Activated naive CD8-positive, alpha-beta T cell treated with anti-CD3 and anti-CD28 coated beads, Interleukin-2, amount 50 U/mL, for 16 hours (primary cell): ENCODE measurements around the gene PADI4.

Experiments used
- DNase-seq: peaks from one replicate; pipeline ENCODE4 v3.0.0-alpha.2; 2020; ENCODE audit warnings: low read depth, low spot score

PADI4 gene, protein sequence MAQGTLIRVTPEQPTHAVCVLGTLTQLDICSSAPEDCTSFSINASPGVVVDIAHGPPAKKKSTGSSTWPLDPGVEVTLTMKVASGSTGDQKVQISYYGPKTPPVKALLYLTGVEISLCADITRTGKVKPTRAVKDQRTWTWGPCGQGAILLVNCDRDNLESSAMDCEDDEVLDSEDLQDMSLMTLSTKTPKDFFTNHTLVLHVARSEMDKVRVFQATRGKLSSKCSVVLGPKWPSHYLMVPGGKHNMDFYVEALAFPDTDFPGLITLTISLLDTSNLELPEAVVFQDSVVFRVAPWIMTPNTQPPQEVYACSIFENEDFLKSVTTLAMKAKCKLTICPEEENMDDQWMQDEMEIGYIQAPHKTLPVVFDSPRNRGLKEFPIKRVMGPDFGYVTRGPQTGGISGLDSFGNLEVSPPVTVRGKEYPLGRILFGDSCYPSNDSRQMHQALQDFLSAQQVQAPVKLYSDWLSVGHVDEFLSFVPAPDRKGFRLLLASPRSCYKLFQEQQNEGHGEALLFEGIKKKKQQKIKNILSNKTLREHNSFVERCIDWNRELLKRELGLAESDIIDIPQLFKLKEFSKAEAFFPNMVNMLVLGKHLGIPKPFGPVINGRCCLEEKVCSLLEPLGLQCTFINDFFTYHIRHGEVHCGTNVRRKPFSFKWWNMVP

GRCh38 chr1:17307946-17308345 is at the start of gene PADI4:
TSS of gene PADI4 (plus strand) at chr1:17308197. CDS start at chr1:17308223, 26 bp downstream.
- no peak for DNase-seq

- DNase-seq: no peak
These were observed 49.3 kb upstream of the PADI4 start for GRCh38 chr1:17258758-17259130.

- DNase-seq: no peak
These were observed 48.6 kb upstream of the PADI4 start for GRCh38 chr1:17259233-17259873.

GRCh38 chr1:17260264-17260663 is 47.7 kb upstream of the PADI4 start:
- no peak for DNase-seq

GRCh38 chr1:17260738-17261137 is 47.3 kb upstream of the PADI4 start:
- no peak for DNase-seq

DNA sequence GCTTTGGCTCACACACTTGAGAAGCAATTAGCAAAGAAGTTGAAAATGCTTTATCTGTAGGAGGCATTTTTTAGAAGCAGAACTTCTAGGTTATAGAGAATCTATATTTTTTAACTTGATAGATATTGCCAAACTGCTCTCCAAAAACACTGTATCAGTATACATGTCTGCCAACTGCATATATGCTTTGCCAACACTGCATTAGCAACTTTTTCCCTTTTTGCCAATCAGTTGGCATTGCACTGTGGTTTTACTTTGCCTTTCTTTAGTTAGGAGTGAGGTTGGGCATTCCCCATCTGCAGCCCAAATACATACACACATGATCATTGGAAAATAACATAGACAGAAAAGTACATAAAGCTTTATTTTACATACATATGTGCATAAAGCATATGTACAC is 44.1 kb upstream of the PADI4 start:
- DNase-seq: no peak

- no peak for DNase-seq
These were observed 43.5 kb upstream of the PADI4 start for GRCh38 chr1:17264470-17264869.

GRCh38 chr1:17265162-17265561 is 42.8 kb upstream of the PADI4 start:
- no peak for DNase-seq

- no peak for DNase-seq
These were observed 42.0 kb upstream of the PADI4 start for GRCh38 chr1:17265950-17266349.

- DNase-seq: no peak
These were observed 36.9 kb upstream of the PADI4 start for GRCh38 chr1:17270891-17271765.

DNA sequence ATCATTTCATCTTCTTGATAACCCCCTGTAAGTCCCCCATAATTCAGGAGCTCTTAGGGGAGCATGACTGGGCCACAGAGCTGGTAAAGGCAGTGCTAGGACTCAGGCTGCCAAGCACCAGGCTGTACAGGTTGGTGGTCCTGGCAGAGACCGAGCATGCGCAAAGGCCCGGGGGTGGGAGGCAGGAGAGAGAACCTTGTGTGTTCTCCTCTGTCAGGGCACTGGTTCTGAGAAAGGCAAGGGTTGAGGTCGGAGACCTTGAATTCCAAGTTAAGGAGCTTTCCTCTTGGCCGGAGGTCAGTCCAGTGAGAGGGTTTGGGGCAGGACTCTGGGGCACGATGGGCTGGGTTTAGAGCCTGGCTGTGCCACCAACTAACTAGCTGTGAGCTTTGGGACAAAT is 35.9 kb upstream of the PADI4 start:
- DNase-seq: no peak

DNA sequence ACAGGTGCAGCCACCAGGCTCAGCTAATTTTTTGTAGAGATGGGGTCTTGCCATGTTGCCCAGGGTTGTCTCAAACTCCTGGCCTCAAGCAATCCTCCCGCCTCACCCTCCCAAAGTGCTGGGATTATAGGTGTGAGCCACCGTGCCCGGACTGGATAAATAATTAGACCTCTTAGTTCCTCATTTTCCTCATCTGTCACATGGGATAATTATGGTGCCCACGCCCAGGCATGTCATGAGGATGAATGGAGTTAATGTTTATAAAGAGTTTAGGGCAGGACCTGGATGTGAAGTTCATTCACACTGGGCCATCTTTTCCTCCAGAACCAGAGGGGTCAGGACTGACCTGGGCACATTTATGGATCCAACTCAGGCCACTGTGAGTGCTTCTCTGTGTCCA is 35.4 kb upstream of the PADI4 start:
- no peak for DNase-seq

DNA sequence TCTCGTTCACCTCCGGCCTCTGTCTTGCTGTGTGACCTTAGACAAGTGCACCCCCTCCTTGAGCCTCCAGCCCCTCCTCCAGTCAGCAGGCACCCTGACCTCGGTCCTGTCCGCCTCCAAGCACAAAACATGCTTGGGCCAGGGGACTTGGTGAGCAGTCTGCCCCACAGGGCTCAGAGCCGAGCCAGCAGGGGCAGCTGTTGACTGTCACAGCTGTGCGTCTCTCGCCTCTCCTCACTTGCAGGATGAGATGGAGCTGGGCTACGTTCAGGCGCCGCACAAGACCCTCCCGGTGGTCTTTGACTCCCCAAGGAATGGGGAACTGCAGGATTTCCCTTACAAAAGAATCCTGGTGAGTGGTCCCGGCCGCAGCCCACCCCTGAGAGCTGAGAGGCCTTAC is 34.9 kb upstream of the PADI4 start:
- no peak for DNase-seq

GRCh38 chr1:17274186-17275170 is 33.5 kb upstream of the PADI4 start:
- DNase-seq: no peak

GRCh38 chr1:17276568-17276967 is 31.4 kb upstream of the PADI4 start:
- no peak for DNase-seq

DNA sequence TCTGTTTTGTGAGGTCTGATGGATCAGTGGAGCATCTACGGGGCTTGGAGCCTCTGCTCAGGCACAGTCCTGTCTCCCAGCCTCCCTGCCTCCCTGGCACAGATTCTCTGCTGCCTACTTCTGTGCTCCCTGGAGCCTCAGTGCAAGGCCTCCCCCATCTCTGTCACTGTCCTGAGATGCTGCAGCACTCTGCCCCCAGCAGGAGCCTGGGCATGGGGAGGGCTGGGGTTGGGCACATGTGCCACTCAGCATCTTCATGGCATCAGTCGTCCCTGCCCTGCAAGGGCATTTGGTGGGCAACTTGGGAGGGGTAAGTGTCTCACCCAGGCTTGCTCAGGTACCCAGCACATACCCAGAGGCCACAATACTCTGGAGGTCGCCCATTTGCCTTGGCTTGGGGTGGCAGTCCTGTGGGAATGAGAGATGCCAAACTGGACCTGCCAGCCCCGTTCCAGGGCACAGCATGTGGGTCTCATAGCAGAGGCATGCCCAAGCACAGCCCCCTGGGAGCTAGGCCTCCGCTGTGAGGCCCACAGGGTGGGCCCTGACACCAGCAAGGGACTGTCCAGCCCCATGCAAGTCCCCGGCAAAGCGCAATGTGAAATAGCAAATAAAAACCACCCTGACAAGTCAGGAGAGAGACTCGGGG is 30.4 kb upstream of the PADI4 start:
- DNase-seq: no peak

DNA sequence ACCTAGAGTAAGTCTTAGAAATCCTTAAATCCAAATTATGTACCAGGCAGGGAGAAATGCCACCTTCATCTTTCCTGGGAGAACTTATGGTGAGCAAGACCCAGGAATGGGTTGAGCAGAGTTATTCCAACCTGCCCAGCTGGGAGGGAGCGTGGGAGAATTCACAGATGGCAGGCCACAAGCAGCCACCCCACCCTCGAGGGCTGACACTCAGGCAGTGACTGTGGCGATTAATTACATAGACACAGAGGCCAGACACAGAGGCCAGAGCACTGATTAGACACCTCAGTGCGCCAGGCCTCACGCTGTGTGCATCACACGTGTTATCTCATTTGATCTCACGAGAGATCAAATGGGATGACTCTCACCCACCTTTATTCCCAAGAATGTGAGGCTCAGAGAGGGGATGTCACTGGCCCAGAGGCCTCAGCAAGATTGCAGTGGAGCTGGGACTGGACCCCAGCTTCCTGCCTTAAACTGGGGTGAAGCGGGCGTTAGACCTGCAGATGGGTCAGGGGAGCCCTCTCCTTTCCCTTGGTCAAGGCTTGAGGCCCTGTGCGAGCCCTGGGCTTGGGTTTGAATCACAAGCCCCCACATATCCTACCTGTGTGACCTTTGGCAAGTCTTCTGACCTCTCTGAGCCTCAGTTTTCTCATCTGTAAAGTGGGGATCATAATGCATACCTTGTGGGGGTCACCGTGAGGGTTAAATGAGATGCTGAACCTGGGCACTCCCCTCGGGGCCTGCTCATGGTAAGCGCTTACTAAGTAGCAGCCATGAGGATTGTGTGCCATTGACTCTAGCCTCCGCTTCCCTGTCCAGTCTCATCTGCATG is 28.8 kb upstream of the PADI4 start:
- no peak for DNase-seq

GRCh38 chr1:17280436-17280835 is 27.6 kb upstream of the PADI4 start:
- no peak for DNase-seq

DNA sequence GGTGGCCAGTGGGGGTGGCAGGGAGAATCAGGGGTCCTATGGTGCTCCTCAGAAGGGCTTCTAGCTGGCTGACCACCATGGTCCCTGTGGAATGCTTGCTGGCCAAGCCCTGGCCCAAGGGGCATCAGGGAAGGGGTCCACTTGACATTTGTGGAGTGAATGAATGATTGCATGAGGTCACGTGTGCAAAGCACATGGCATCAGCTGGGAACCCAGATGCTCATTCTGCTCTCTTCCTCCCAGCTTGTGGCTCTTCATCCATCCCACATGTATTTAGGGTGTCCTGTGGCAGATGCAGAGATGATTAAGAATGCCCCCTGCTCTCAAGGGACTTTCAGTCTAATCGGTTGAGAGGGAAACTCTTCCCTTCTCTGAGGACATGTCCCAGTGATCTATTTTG is 27.1 kb upstream of the PADI4 start:
- DNase-seq: no peak
